OCI-LY7 (cell line): Measurements from ENCODE around the gene MEIS2.

Experiments
- CTCF ChIP-seq: fragments of 200-600 bp; sonication (generic); conservative IDR thresholded peaks from 2 replicates; pipeline ENCODE4 v1.5.1; 2014; ENCODE audit warnings: mild to moderate bottlenecking, antibody characterized with exemption, low read length, moderate library complexity, mixed read lengths
- EZH2phosphoT487 ChIP-seq: fragments of 200-600 bp; sonication (generic); IDR thresholded peaks from 2 replicates; pipeline ENCODE4 v1.6.1; 2018; ENCODE audit warnings: low read depth, borderline replicate concordance, mild to moderate bottlenecking, mixed run types, antibody characterized with exemption, low read length, moderate library complexity, mixed read lengths

GRCh38 chr15:37009288-37009687, 91.1 kb downstream of the MEIS2 start:
- TF ChIP-seq CTCF (no peak), EZH2phosphoT487 (no peak)
